WTC11 (cell line): ENCODE data around the gene ATP6V1G1.

Experiments used
- ATF3 ChIP-seq: sonication (generic); formaldehyde crosslinking; conservative IDR thresholded peaks from 2 replicates; pipeline ENCODE4 v1.8.1; 2022; ENCODE audit warnings: mild to moderate bottlenecking, missing genetic modification reagents
- ELF4 ChIP-seq: sonication (generic); formaldehyde crosslinking; IDR thresholded peaks from 2 replicates; pipeline ENCODE4 v1.8.1; 2022; ENCODE audit warnings: low read depth, mild to moderate bottlenecking, moderate library complexity, missing genetic modification reagents
- HMGXB4 ChIP-seq: sonication (generic); formaldehyde crosslinking; IDR thresholded peaks from 2 replicates; pipeline ENCODE4 v1.8.1; 2023; ENCODE audit warnings: mild to moderate bottlenecking, moderate library complexity, missing genetic modification reagents
- JUN ChIP-seq: sonication (generic); formaldehyde crosslinking; IDR thresholded peaks from 2 replicates; pipeline ENCODE4 v1.8.0; 2023; ENCODE audit warnings: mild to moderate bottlenecking, missing genetic modification reagents
- NR2C2 ChIP-seq: sonication (generic); formaldehyde crosslinking; IDR thresholded peaks from 2 replicates; pipeline ENCODE4 v1.8.0; 2022; ENCODE audit warnings: mild to moderate bottlenecking, missing genetic modification reagents
- PREB ChIP-seq: sonication (generic); formaldehyde crosslinking; IDR thresholded peaks from 2 replicates; pipeline ENCODE4 v1.8.1; 2022; ENCODE audit warnings: mild to moderate bottlenecking, missing genetic modification reagents, moderate library complexity, borderline replicate concordance
- RELA ChIP-seq: sonication (generic); formaldehyde crosslinking; IDR thresholded peaks from 2 replicates; pipeline ENCODE4 v1.8.1; 2022; ENCODE audit warnings: missing genetic modification reagents, mild to moderate bottlenecking, borderline replicate concordance
- TEAD4 ChIP-seq: sonication (generic); formaldehyde crosslinking; IDR thresholded peaks from 2 replicates; pipeline ENCODE4 v1.8.0; 2022; ENCODE audit warnings: mild to moderate bottlenecking, missing genetic modification reagents
- TF ChIP-seq, protein P1 (sequence below): fragments of 200-600 bp; IDR thresholded peaks from 2 replicates; pipeline ENCODE4 v1.8.0; 2022; ENCODE audit warnings: antibody characterized with exemption

- TF ChIP-seq, protein P1, sequence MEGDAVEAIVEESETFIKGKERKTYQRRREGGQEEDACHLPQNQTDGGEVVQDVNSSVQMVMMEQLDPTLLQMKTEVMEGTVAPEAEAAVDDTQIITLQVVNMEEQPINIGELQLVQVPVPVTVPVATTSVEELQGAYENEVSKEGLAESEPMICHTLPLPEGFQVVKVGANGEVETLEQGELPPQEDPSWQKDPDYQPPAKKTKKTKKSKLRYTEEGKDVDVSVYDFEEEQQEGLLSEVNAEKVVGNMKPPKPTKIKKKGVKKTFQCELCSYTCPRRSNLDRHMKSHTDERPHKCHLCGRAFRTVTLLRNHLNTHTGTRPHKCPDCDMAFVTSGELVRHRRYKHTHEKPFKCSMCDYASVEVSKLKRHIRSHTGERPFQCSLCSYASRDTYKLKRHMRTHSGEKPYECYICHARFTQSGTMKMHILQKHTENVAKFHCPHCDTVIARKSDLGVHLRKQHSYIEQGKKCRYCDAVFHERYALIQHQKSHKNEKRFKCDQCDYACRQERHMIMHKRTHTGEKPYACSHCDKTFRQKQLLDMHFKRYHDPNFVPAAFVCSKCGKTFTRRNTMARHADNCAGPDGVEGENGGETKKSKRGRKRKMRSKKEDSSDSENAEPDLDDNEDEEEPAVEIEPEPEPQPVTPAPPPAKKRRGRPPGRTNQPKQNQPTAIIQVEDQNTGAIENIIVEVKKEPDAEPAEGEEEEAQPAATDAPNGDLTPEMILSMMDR: no peak
- no peak for TF ChIP-seq ELF4
- TF ChIP-seq PREB (CRISPR knock-in tag): no peak
- no peak for TF ChIP-seq NR2C2
- no peak for TF ChIP-seq HMGXB4 (CRISPR knock-in tag)
- TF ChIP-seq JUN (CRISPR knock-in tag): no peak
- TF ChIP-seq RELA (CRISPR knock-in tag): no peak
- TF ChIP-seq ATF3 (CRISPR knock-in tag): no peak
- TF ChIP-seq TEAD4 (CRISPR knock-in tag): no peak
Measured at GRCh38 chr9:114633438-114634089, 46.0 kb downstream of the ATP6V1G1 start.
